H1 (cell line): ENCODE results near the gene TXNRD2. TPM values are rescaled to one million over a fixed set of nuclear protein-coding genes. Genes with fewer than 3 reads are reported as not detected.

Experiments used
- CTCF ChIA-PET: fragments of 300-600 bp; sonication (Branson Sonifier 250); formaldehyde crosslinking; loops from one replicate; lab custom pipeline; 2021; ENCODE audit not compliant: partially characterized antibody; lab: Charles Lee
- POLR2A ChIA-PET: fragments of 300-600 bp; sonication (Branson Sonifier 250); formaldehyde crosslinking; loops from one replicate; lab custom pipeline; 2021; ENCODE audit warnings: inconsistent platforms; ENCODE audit not compliant: partially characterized antibody; lab: Charles Lee
- DNase-seq, 2 experiments: peaks; one replicate each; pipeline versions ENCODE4 v3.0.0 to v3.0.0-alpha.2; 2010 to 2022; ENCODE audit warnings: low spot score in 2 of 2, low read depth in 1 of 2, mixed read lengths in 1 of 2
- FAIRE-seq: peaks from 2 replicates; lab custom pipeline; 2011; peaks lifted over from hg19 to GRCh38; lab: Jason Lieb, UNC
- H2AFZ ChIP-seq: 2 replicates; pipeline ENCODE4 v1.8.1; 2012; ENCODE audit warnings: low read length, inconsistent platforms
- H2AK5ac ChIP-seq: 2 replicates; pipeline ENCODE4 v1.6.1; 2013; ENCODE audit warnings: low read depth, low read length
- H2BK120ac ChIP-seq: replicated peaks from 2 replicates; pipeline ENCODE3; 2013; ENCODE audit warnings: low read depth, low read length, inconsistent platforms
- H2BK12ac ChIP-seq: 2 replicates; pipeline ENCODE4 v1.6.1; 2013; ENCODE audit warnings: low read depth, low read length
- H2BK15ac ChIP-seq: 2 replicates; pipeline ENCODE4 v1.6.1; 2013; ENCODE audit warnings: low read length
- H2BK20ac ChIP-seq: 2 replicates; pipeline ENCODE4 v1.6.1; 2013; ENCODE audit warnings: low read length
- H2BK5ac ChIP-seq: 2 replicates; pipeline ENCODE4 v1.6.1; 2013; ENCODE audit warnings: low read depth, low read length
- H3K14ac ChIP-seq: 2 replicates; pipeline ENCODE4 v1.6.1; 2013; ENCODE audit warnings: inconsistent platforms; ENCODE audit not compliant: insufficient read length
- H3K18ac ChIP-seq: 2 replicates; pipeline ENCODE4 v1.6.1; 2013; ENCODE audit warnings: low read length; ENCODE audit errors: extremely low read depth
- H3K23ac ChIP-seq: 2 replicates; pipeline ENCODE4 v1.6.1; 2013; ENCODE audit warnings: inconsistent platforms; ENCODE audit not compliant: insufficient read length
- H3K23me2 ChIP-seq: 2 replicates; pipeline ENCODE4 v1.6.1; 2013; ENCODE audit warnings: low read depth, low read length
- H3K27ac ChIP-seq: 2 replicates; pipeline ENCODE4 v1.6.1; 2011; ENCODE audit warnings: low read depth, low read length, inconsistent platforms
- H3K27me3 ChIP-seq, 4 experiments: replicated peaks in 1 of 4; 1 replicate in 1 of 4; 2 replicates in 3 of 4; pipeline versions ENCODE4 v1.6.1 to v1.8.1; 2011 to 2013; ENCODE audit warnings: low read length in 3 of 4, mild to moderate bottlenecking in 3 of 4, inconsistent platforms in 2 of 4, mixed read lengths in 2 of 4, moderate library complexity in 1 of 4; ENCODE audit not compliant: control insufficient read depth in 3 of 4, insufficient read depth in 3 of 4; ENCODE audit errors: extremely low read depth in 1 of 4
- H3K36me3 ChIP-seq, 4 experiments: 2 replicates each; pipeline versions ENCODE4 v1.6.1 to v1.8.1; 2011 to 2013; ENCODE audit warnings: mild to moderate bottlenecking in 4 of 4, low read length in 3 of 4, moderate library complexity in 2 of 4, control low read depth in 1 of 4, inconsistent platforms in 1 of 4; ENCODE audit not compliant: insufficient read depth in 4 of 4, control insufficient read depth in 2 of 4
- H3K4ac ChIP-seq: replicated peaks from 2 replicates; pipeline ENCODE3; 2013; ENCODE audit warnings: low read length, low read depth, mixed read lengths, inconsistent platforms; ENCODE audit not compliant: insufficient read length
- H3K4me1 ChIP-seq, 4 experiments: replicated peaks in 1 of 4; 1 replicate in 1 of 4; 2 replicates in 3 of 4; pipeline versions ENCODE4 v1.6.1 to v1.8.1; 2011 to 2013; ENCODE audit warnings: low read length in 3 of 4, inconsistent platforms in 2 of 4, mixed read lengths in 1 of 4; ENCODE audit not compliant: insufficient read depth in 4 of 4, control insufficient read depth in 3 of 4
- H3K4me2 ChIP-seq, 2 experiments: 2 replicates each; pipeline versions ENCODE4 v1.6.1 to v1.8.1; 2011 to 2013; ENCODE audit warnings: low read depth in 2 of 2, low read length in 2 of 2, control low read depth in 1 of 2, inconsistent platforms in 1 of 2, mild to moderate bottlenecking in 1 of 2; ENCODE audit not compliant: insufficient read depth in 1 of 2
- H3K4me3 ChIP-seq, 4 experiments: fragments of 200-600, 300-600 bp in 1 of 4; sonication (generic), shearing (Covaris generic), sonication (Bioruptor Twin) in 1 of 4; 2 replicates each; pipeline versions ENCODE4 v1.5.1 to v1.8.1; 2011 to 2016; ENCODE audit warnings: low read length in 4 of 4, low read depth in 3 of 4, control low read depth in 2 of 4, inconsistent platforms in 2 of 4, mild to moderate bottlenecking in 2 of 4, mixed read lengths in 1 of 4, moderate library complexity in 1 of 4; ENCODE audit not compliant: insufficient read depth in 2 of 4; ENCODE audit errors: extremely low read depth in 1 of 4
- H3K56ac ChIP-seq: replicated peaks from 2 replicates; pipeline ENCODE3; 2013; ENCODE audit warnings: low read depth, mild to moderate bottlenecking, mixed read lengths, low read length, inconsistent platforms; ENCODE audit not compliant: insufficient read length
- H3K79me1 ChIP-seq: 2 replicates; pipeline ENCODE4 v1.6.1; 2013; ENCODE audit warnings: low read depth, low read length, control low read depth
- H3K79me2 ChIP-seq, 2 experiments: 2 replicates each; pipeline versions ENCODE4 v1.6.1 to v1.8.1; 2012 to 2013; ENCODE audit warnings: low read length in 2 of 2, mild to moderate bottlenecking in 2 of 2, inconsistent platforms in 1 of 2; ENCODE audit not compliant: insufficient read depth in 2 of 2, control insufficient read depth in 1 of 2
- H3K9ac ChIP-seq, 4 experiments: replicated peaks in 1 of 4; 1 replicate in 1 of 4; 2 replicates in 3 of 4; pipeline versions ENCODE4 v1.6.1 to v1.8.1; 2011 to 2013; ENCODE audit warnings: low read depth in 3 of 4, low read length in 3 of 4, control low read depth in 2 of 4, mild to moderate bottlenecking in 2 of 4, moderate library complexity in 2 of 4, inconsistent platforms in 1 of 4; ENCODE audit errors: extremely low read depth in 1 of 4
- H3K9me3 ChIP-seq, 2 experiments: 2 replicates each; pipeline versions ENCODE4 v1.6.1 to v1.8.1; 2012 to 2013; ENCODE audit warnings: mild to moderate bottlenecking in 2 of 2, moderate library complexity in 2 of 2, control low read depth in 1 of 2, inconsistent platforms in 1 of 2, low read depth in 1 of 2, low read length in 1 of 2, mixed read lengths in 1 of 2; ENCODE audit not compliant: insufficient read depth in 2 of 2
- H4K20me1 ChIP-seq, 2 experiments: replicated peaks in 1 of 2; 2 replicates each; pipeline versions ENCODE3 to v1.8.1; 2011 to 2013; ENCODE audit warnings: inconsistent platforms in 2 of 2, low read length in 2 of 2, mild to moderate bottlenecking in 1 of 2; ENCODE audit not compliant: insufficient read depth in 2 of 2, control insufficient read depth in 1 of 2
- H4K5ac ChIP-seq: 2 replicates; pipeline ENCODE4 v1.6.1; 2013; ENCODE audit warnings: low read length, low read depth, mixed read lengths, inconsistent platforms; ENCODE audit not compliant: insufficient read length
- H4K8ac ChIP-seq: 2 replicates; pipeline ENCODE4 v1.8.0; 2013; ENCODE audit warnings: mild to moderate bottlenecking, moderate library complexity, low read length, inconsistent platforms; ENCODE audit not compliant: insufficient read depth; ENCODE audit errors: extremely low read depth
- H4K91ac ChIP-seq: replicated peaks from 2 replicates; pipeline ENCODE3; 2013; ENCODE audit warnings: low read length, mixed read lengths, inconsistent platforms; ENCODE audit not compliant: insufficient read length
- CBX8 ChIP-seq: fragments of 300-800, 300-1000 bp; sonication (generic); IDR thresholded peaks from 2 replicates; pipeline ENCODE4 v1.7.1; 2016; ENCODE audit warnings: low read depth, low read length, borderline replicate concordance
- CEBPB ChIP-seq: IDR thresholded peaks from 2 replicates; pipeline ENCODE4 v1.6.1; 2012; ENCODE audit warnings: low read depth, low read length
- CHD2 ChIP-seq: IDR thresholded peaks from 2 replicates; pipeline ENCODE4 v1.6.1; 2012; ENCODE audit warnings: low read length, improper control_type of control experiment
- FOSL1 ChIP-seq: IDR thresholded peaks from 2 replicates; pipeline ENCODE4 v1.6.1; 2011; ENCODE audit warnings: mild to moderate bottlenecking, low read depth, low read length, moderate library complexity; ENCODE audit not compliant: insufficient read depth
- HDAC2 ChIP-seq, 2 experiments: fragments of 300-600 bp in 1 of 2; sonication (generic) in 1 of 2; IDR thresholded peaks; 2 replicates each; pipeline ENCODE4 v1.6.1; 2011 to 2012; ENCODE audit warnings: low read depth in 2 of 2, low read length in 2 of 2, mild to moderate bottlenecking in 2 of 2, moderate library complexity in 2 of 2, borderline replicate concordance in 1 of 2, inconsistent platforms in 1 of 2
- RBBP5 ChIP-seq: IDR thresholded peaks from 2 replicates; pipeline ENCODE4 v1.7.1; 2012; ENCODE audit warnings: low read depth, mild to moderate bottlenecking, inconsistent platforms, low read length, moderate library complexity, borderline replicate concordance
- SIRT6 ChIP-seq: IDR thresholded peaks from one replicate; pipeline ENCODE4 v1.7.1; 2012; ENCODE audit warnings: low read length, inconsistent platforms
- SUZ12 ChIP-seq: fragments of 200-600 bp; sonication (generic); IDR thresholded peaks from 2 replicates; pipeline ENCODE4 v1.6.1; 2012; ENCODE audit warnings: mild to moderate bottlenecking, inconsistent platforms, low read length, moderate library complexity, mixed read lengths
- TEAD4 ChIP-seq: IDR thresholded peaks from 2 replicates; pipeline ENCODE4 v1.6.1; 2012; ENCODE audit warnings: low read depth, low read length, inconsistent platforms, mixed read lengths
- WGBS, 2 experiments: shearing (Covaris generic) in 1 of 2; methylation state at CpG; one replicate each; pipeline versions ENCODE4 v1.1.6 to v1.1.7; 2013 to 2015; ENCODE audit warnings: low lambda C conversion rate in 2 of 2, mixed read lengths in 2 of 2, inconsistent platforms in 1 of 2, low coverage in 1 of 2, missing lambda C conversion rate in 1 of 2; ENCODE audit not compliant: insufficient replicate concordance in 2 of 2, insufficient coverage in 1 of 2, insufficient read length in 1 of 2; ENCODE audit errors: extremely low coverage in 1 of 2, missing lambda C conversion rate in 1 of 2; 5-methylcytosine and 5-hydroxymethylcytosine counted together
- polyA plus RNA-seq, 7 experiments: library from polyadenylated mRNA; depleted of rRNA in 3 of 7; stranded (reverse) in 5 of 7; unstranded in 2 of 7; fragments of >200 nt in 5 of 7; fragments of 200-250 nt in 2 of 7; gene quantifications; 1 replicate in 5 of 7; 2 replicates in 1 of 7; 4 replicates in 1 of 7; pipeline versions ENCODE4 v1.2.1 to v1.2.3, GENCODE V29; 2011 to 2013; ENCODE audit warnings: missing spikeins in 2 of 7, mixed read lengths in 2 of 7
- total RNA-seq: library from RNA; stranded (reverse); fragmentation: NEBNext Ultra II Directional; extraction: Animal tissue kit (Norgen Biotek cat#: 25700); gene quantifications from 2 replicates; pipeline ENCODE4 v1.2.1, GENCODE V29; 2021

TXNRD2 gene
- total and polyA plus RNA-seq, 2 of the 8 experiments (the other 6 are each of a cell fraction or from before 2014, with no cell fraction given) = 14.8 to 21.9 TPM

DNA sequence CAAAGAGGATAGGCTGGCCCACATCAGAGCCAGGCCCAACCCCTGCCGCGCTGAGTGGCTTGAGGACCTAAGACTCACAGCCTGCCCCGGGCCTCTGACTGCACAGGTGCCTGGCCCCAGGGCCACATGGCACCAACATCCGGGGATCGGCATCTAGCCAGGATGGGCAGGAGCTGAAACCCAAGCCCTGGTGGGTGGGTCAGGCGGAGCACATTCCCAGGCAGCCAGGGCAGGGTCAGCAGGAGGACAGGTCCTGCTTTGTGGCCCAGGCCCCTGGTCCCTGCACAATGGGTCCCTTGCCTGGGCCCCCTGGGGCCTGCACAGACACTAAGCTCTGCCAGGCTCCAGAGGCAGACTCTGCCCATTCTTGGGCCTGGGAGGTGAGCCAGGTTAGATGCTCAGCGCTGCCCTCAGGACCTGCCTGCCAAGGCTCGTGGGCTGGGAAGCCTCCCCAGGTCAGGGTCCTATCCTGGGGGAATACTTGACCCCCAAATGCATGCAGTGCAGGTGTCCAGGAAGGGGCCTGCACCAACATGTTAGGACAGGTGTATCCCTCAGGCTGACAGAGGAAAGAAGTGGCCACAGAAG, 41.5 kb upstream of the TXNRD2 start:
- H3K36me3 ChIP-seq = peaks cover 2 to 28% (median 8%) of the 10 kb centered on the region in 4 experiments; a peak in 7 of 8 replicates
- H3K79me2 ChIP-seq = peaks cover 0 to 8% of the 10 kb centered on the region in 2 experiments; a peak in 1 of 4 replicates
- FAIRE-seq (no peak), DNase-seq (no peak)
- H3K23me2 ChIP-seq = peaks cover 4% of the 10 kb centered on the region; the same call in 1 of the 2 replicates
- no peaks in the 10 kb centered on the region for H3K9me3 ChIP-seq
- ChIA-PET POLR2A (no interaction called here), CTCF (interaction anchor here (0.7 to 2.3 kb wide), 7 partner anchors 8 to 33 kb away, joined by 3 to 9 read pairs (median 3); no protein-coding TSS in a partner anchor)
- no peak overlapping the region for H2AK5ac ChIP-seq
- no peak overlapping the region for H3K23ac ChIP-seq
- peaks cover 10 to 26% of the 10 kb centered on the region in 2 experiments for H4K20me1 ChIP-seq
- WGBS, 2 experiments = 95% methylated on average over 7 of the region's 8 CpGs; no CpG with 5 or more reads in 1 of the 2 experiments
- H4K8ac ChIP-seq = no peak overlapping the region
- H3K4me2 ChIP-seq = no peak overlapping the region
- no peak overlapping the region for H2BK20ac ChIP-seq
- H2BK5ac ChIP-seq = no peak overlapping the region
- no peak overlapping the region for H3K56ac ChIP-seq
- no peak overlapping the region for H3K9ac ChIP-seq
- no peak overlapping the region for H4K91ac ChIP-seq
- H3K27ac ChIP-seq = no peak overlapping the region; the same call in 1 of the 2 replicates
- no peak overlapping the region for H3K4ac ChIP-seq
- H3K79me1 ChIP-seq = peaks cover 24% of the 10 kb centered on the region
- TF ChIP-seq FOSL1 (no peak), SUZ12 (no peak), SIRT6 (no peak), TEAD4 (no peak), HDAC2 (IDR thresholded peaks at IDR 0.05; ENCODE audit: borderline replicate concordance in 1 of 2, low read depth in 2 of 2, low read length in 2 of 2) (no peak), CHD2 (no peak), CBX8 (no peak), CEBPB (no peak), RBBP5 (no peak)
- H2AFZ ChIP-seq = no peak overlapping the region
- no peak overlapping the region for H2BK120ac ChIP-seq
- H4K5ac ChIP-seq = no peak overlapping the region
- H3K4me1 ChIP-seq = peaks cover 0 to 13% (median 9%) of the 10 kb centered on the region in 4 experiments; a peak in 5 of 7 replicates
- H3K27me3 ChIP-seq = no peaks in the 10 kb centered on the region
- no peak overlapping the region for H3K14ac ChIP-seq
- H2BK12ac ChIP-seq = no peak overlapping the region
- no peak overlapping the region for H3K4me3 ChIP-seq
- no peak overlapping the region for H3K18ac ChIP-seq
- H2BK15ac ChIP-seq = no peak overlapping the region
